HUES64 (cell line): ENCODE measurements around the gene MACROH2A1.

ENCODE experiments used
- H3K27ac ChIP-seq: 2 replicates; pipeline ENCODE4 v1.7.0; 2013; ENCODE audit warnings: low read depth, low read length, inconsistent platforms
- H3K27me3 ChIP-seq: 2 replicates; pipeline ENCODE4 v1.6.1; 2013; ENCODE audit warnings: mild to moderate bottlenecking, low read length; ENCODE audit not compliant: insufficient read depth
- H3K36me3 ChIP-seq: 2 replicates; pipeline ENCODE4 v1.6.1; 2013; ENCODE audit warnings: mild to moderate bottlenecking, low read length; ENCODE audit not compliant: insufficient read depth
- H3K4me1 ChIP-seq: 2 replicates; pipeline ENCODE4 v1.6.1; 2013; ENCODE audit warnings: mild to moderate bottlenecking, low read length, moderate library complexity; ENCODE audit not compliant: insufficient read depth
- H3K4me3 ChIP-seq: 2 replicates; pipeline ENCODE4 v1.5.1; 2013; ENCODE audit warnings: mild to moderate bottlenecking, low read length, moderate library complexity
- H3K9ac ChIP-seq: 2 replicates; pipeline ENCODE4 v1.6.1; 2013; ENCODE audit warnings: mild to moderate bottlenecking, low read depth, low read length
- H3K9me3 ChIP-seq: 2 replicates; pipeline ENCODE4 v1.6.1; 2013; ENCODE audit warnings: low read depth, low read length; ENCODE audit not compliant: insufficient read depth
- WGBS: fragments of 150-250, 120-280 bp; methylation state at CpG from one replicate; pipeline ENCODE4 v1.1.7; 2013; ENCODE audit warnings: missing lambda C conversion rate; 5-methylcytosine and 5-hydroxymethylcytosine counted together

The MACROH2A1 gene

DNA sequence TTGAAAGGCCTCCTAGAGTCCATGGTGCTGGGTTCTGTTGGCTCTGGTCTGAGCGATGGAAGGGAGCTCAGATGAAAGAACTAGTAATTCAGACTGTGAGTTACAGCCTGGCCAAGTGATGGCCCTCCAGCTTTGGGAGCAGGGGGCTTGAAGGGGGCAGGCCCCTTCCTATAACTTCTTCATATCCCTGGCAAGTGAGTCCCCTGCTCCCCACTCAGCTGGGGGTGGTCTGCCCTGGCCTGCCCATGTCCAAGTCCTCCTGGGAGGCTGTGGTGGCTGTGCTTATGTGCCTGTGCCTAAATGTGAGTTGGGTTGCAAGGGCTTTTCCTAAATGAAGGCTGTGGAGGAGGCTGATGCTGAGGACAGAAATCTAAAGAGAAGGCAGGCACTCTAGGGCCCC lies 80.1 kb downstream of the MACROH2A1 start:
- Histone ChIP-seq H3K9ac (no peak overlapping the region), H3K9me3 (no peaks in the 10 kb centered on the region), H3K27me3 (0 out of 2 replicates have a peak, but pooled peaks cover 3% of the 10 kb centered on the region), H3K36me3 (no peaks in the 10 kb centered on the region), H3K4me3 (no peak overlapping the region), H3K27ac (no peak overlapping the region), H3K4me1 (no peaks in the 10 kb centered on the region)
- WGBS, result 83% methylated on average over 1 of the region's 1 CpG

DNA sequence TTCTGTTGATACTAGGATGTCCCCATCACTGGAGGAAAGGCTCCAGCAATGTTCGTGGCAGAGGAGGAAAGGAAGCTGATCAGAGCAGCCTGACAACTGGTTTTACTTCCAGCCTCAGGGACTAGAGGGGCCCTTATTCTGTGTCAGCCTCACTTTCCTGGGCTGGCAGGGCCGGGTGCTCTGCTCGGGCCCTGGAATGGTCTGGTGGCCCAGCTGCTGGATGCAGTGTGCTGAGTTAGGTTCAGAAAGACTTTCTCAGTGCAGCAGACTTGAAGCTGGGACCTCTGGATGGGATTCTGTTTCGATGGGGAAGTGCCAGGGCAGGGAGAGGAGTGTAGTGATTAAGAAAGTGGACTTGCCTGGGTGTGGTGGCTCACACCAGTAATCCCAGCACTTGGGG lies 81.0 kb downstream of the MACROH2A1 start:
- Histone ChIP-seq H3K27me3 (0 out of 2 replicates have a peak, but pooled peaks cover 2% of the 10 kb centered on the region), H3K4me1 (no peaks in the 10 kb centered on the region), H3K9ac (no peak overlapping the region), H3K9me3 (no peaks in the 10 kb centered on the region), H3K36me3 (no peaks in the 10 kb centered on the region), H3K4me3 (no peak overlapping the region), H3K27ac (no peak overlapping the region)
- WGBS, result 90% methylated on average over 4 of the region's 4 CpGs

DNA sequence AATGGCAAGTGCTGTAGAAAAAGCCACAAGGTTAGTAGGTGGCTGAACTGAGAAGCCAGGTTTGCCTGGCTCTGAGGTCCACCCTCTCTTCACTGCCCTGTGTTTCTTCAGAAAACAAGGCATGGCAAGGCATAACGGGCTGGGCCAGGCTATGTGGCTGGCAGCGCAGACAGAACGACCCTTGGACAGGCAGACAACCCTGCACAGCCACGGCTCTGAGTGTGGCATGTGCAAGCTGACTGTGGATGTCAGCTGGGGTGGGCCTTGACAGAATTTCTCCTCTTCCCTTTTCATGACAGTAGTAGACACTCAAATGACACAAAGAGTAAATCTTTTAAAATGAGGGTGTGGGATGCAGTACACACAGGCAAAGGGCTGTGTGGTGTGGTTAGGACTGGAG lies 81.7 kb downstream of the MACROH2A1 start:
- Histone ChIP-seq H3K27me3 (no peaks in the 10 kb centered on the region), H3K4me1 (no peaks in the 10 kb centered on the region)
- 95% methylated on average over 4 of the region's 4 CpGs for WGBS

DNA sequence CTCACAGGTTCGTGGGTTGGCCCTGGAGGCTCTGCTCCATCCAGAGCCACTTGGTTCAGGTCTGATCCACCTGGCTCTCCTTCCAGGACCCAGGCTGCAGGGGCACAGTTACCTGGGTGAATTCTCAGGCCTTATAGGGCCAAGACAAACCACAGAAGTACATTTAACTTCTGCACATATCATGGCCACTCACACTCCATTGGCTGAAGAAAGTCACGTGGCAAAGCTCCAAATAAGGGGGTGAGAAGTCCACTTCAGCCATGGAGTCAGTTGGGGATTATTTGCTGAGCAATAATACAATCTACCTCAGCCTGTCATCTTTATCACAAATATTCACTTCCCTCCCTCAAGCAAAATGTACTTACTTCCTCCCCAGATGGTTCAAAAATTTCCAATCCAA lies 83.6 kb downstream of the MACROH2A1 start:
- Histone ChIP-seq H3K36me3 (no peaks in the 10 kb centered on the region), H3K9ac (no peak overlapping the region), H3K27me3 (no peaks in the 10 kb centered on the region), H3K4me3 (no peak overlapping the region), H3K4me1 (no peaks in the 10 kb centered on the region), H3K27ac (no peak overlapping the region), H3K9me3 (no peaks in the 10 kb centered on the region)
- whole genome bisulfite sequencing, result 93% methylated on average over 2 of the region's 2 CpGs

More for the DNA sequence above, 81.7 kb downstream of the MACROH2A1 start:
- H3K9me3 ChIP-seq, result no peaks in the 10 kb centered on the region
- no peak overlapping the region for H3K9ac ChIP-seq
- H3K27ac ChIP-seq, result no peak overlapping the region
- no peaks in the 10 kb centered on the region for H3K36me3 ChIP-seq
- no peak overlapping the region for H3K4me3 ChIP-seq

DNA sequence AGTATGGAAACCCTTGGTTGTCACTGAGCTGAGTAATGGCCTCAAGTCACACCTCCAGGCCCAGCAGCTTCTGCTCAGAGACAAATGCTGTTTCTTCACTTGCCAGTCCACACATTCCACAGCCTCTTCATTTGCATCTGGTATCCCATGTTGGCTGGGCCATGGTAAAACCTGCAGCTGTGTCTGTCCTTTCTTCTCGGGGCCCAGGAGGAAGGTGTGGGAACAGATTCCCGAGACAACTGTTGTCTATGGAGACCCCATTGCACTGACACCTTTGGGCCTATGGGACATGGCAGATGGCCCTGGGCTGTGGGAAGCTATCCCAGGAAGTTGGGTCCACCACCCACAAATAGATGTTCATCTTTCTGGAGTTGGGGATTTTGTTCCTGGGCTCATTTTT lies 85.1 kb downstream of the MACROH2A1 start:
- H3K4me1 ChIP-seq, result no peaks in the 10 kb centered on the region
- H3K9ac ChIP-seq, result no peak overlapping the region
- no peak overlapping the region for H3K4me3 ChIP-seq
- no peak overlapping the region for H3K27ac ChIP-seq
- H3K36me3 ChIP-seq, result no peaks in the 10 kb centered on the region
- WGBS, result 90% methylated on average over 2 of the region's 2 CpGs
- no peaks in the 10 kb centered on the region; the same call in 1 of the 2 replicates for H3K27me3 ChIP-seq
- H3K9me3 ChIP-seq, result no peaks in the 10 kb centered on the region

DNA sequence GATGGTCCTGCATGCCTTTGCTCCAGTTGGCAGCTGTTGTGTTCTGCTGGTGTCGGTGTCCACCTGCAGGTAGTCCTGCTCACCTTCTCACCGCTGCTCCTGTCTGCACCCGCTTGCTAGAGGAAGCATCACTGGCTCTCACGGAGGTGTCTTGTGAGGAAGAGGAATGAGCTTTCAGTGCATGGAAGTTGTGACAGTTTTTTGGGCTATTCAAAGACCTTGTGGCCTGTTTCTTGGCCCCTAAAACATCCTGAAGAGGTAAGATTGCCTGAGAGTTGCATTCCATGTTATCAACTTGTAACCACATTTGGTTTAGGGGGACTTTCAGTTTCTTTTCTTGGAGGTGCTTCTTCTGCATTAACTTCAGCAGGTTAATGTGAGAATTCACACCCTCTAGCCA lies 85.6 kb downstream of the MACROH2A1 start:
- 98% methylated on average over 4 of the region's 4 CpGs for WGBS
- H3K36me3 ChIP-seq, result no peaks in the 10 kb centered on the region

DNA sequence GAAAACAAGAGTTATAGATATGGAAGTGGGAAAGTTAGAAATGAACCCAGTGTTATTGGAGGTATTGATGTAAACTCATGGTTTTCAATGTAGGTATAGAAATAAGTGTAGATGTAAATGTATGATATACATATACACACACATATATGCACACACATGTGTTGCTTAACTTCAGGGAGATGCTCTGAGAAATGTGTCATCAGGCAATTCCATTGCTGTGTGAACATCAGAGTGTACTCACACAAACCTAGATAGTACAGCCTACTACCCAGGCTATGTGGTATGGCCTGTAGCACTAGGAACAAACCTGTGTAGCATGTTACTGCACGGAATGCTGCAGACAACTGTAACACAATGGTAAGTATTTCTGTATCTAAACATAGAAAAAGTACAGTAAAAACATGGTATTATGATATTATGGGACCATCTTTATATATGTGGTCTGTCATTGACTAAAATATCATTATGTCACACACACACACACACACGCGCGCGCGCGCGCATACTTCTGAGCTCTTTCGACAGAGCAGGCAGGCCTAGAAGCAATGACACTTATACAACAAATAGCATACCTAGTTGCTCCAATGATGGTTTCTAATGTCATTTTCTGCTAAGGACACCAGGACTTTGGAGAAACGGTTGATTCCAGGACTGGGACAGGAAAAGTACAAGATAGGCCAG lies 86.6 kb downstream of the MACROH2A1 start:
- H3K36me3 ChIP-seq, result no peaks in the 10 kb centered on the region
- H3K4me1 ChIP-seq, result no peaks in the 10 kb centered on the region
- WGBS, result 97% methylated on average over 9 of the region's 10 CpGs
- no peak overlapping the region for H3K27ac ChIP-seq
- H3K4me3 ChIP-seq, result no peak overlapping the region
- H3K9ac ChIP-seq, result no peak overlapping the region
- H3K27me3 ChIP-seq, result no peaks in the 10 kb centered on the region; the same call in 1 of the 2 replicates
- H3K9me3 ChIP-seq, result no peaks in the 10 kb centered on the region

More for the DNA sequence above, 85.6 kb downstream of the MACROH2A1 start:
- no peak overlapping the region for H3K9ac ChIP-seq
- no peak overlapping the region for H3K4me3 ChIP-seq
- no peaks in the 10 kb centered on the region for H3K9me3 ChIP-seq
- H3K4me1 ChIP-seq, result no peaks in the 10 kb centered on the region
- H3K27ac ChIP-seq, result no peak overlapping the region
- no peaks in the 10 kb centered on the region; the same call in 1 of the 2 replicates for H3K27me3 ChIP-seq

DNA sequence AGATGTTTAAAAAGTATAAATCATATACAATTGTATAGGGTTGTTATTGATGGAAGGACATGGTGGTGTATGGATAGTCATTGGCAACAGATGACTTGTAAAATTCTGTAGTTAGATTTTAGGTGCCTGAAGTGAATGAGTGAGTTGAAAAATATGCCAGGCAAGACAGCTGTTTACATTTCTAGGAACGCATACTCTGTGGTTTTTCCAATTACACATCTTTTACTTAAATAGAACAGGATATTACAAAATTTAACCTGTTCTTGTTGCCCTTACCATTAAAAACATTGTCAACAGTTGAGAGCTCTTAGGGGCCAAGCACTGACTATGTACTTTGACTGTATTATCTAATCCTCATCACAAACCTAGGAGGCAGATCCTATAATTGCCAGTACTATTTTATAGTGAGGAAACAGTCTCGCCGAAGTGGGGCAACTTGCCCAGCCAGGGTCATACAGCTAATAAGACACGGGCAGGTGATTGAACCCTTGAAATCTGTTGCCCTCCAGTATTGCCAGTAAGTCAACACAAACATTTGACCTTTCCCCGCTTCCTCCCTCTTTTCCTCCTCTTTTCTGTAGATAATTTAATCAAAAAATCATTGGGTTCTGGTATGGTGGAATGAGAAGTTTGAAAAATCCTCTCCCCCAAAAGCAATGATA lies 88.6 kb downstream of the MACROH2A1 start:
- Histone ChIP-seq H3K27ac (no peak overlapping the region), H3K9me3 (no peaks in the 10 kb centered on the region)
- 95% methylated on average over 4 of the region's 5 CpGs for WGBS

DNA sequence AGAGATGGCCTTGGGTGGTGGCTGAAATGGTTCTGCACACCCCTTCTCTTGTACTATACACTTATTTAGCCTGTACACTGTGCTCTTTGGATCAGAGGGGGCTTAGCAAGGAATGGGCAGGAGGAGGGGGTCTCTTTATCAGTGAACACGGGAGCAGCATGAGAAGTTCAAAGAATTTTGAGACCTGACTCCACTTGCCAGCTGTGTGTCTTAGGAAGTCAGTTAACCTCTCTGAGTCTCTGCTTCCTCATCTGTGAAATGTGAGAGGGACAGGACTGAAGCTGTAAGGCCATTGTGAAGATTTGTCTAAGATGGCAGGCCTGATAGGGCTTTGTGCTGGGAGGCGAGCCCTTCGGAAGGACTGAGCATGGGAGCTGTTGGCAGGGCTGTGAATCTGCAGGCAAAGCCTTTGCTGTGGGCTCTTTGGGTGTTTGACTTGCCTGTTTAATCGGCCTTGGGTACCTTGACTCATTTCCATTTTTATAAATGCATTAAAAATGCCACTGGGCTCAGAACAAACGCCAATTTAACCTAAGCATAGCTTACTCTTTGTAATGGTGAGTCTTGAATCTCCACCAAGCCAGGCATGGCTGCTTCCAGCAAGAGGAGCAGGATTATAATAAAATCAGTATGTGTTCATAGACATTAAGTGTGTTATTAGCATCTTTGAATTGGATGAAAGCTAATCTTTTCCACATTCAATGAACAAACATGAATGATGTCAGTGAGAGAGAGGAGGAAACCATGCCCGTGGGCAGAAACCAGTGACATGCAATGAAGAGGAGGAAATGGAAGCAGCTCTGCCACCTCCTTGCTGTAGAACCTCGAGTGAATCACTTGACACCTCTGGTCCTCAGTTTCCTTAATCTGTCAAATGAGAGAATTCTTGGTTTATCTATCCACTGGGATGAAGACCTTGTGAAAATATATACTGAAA lies 89.4 kb downstream of the MACROH2A1 start:
- Histone ChIP-seq H3K27ac (no peak overlapping the region), H3K36me3 (no peaks in the 10 kb centered on the region), H3K4me3 (no peak overlapping the region), H3K9ac (no peak overlapping the region), H3K27me3 (no peaks in the 10 kb centered on the region; the same call in 1 of the 2 replicates), H3K9me3 (no peaks in the 10 kb centered on the region), H3K4me1 (peaks cover 3% of the 10 kb centered on the region; the same call in 1 of the 2 replicates)
- 91% methylated on average over 7 of the region's 7 CpGs for WGBS

More for the DNA sequence above, 88.6 kb downstream of the MACROH2A1 start:
- Histone ChIP-seq H3K9ac (no peak overlapping the region), H3K4me3 (no peak overlapping the region), H3K4me1 (peaks cover 3% of the 10 kb centered on the region; the same call in 1 of the 2 replicates), H3K36me3 (no peaks in the 10 kb centered on the region), H3K27me3 (no peaks in the 10 kb centered on the region; the same call in 1 of the 2 replicates)

DNA sequence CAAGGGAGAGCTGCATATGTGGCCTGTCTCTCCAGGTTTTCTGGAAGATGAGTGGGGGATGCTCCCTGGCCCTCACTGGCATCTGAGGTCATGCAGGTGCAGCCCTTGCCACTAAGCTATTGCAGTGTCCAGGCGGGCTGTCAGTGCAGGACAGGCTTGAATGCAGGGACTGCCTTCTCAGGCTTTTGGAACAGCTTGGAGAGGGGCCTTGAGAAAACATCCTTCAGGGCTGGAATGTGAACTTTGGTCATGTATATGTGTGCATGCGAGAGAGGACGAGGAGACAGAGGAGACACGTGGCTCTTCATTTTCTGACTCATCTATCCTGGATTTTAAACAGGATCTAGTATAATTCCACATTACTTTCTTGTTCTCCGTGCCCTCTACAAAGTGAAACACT lies 90.3 kb downstream of the MACROH2A1 start:
- no peak overlapping the region for H3K27ac ChIP-seq
- peaks cover 3% of the 10 kb centered on the region; the same call in 1 of the 2 replicates for H3K4me1 ChIP-seq
- no peaks in the 10 kb centered on the region for H3K9me3 ChIP-seq
- H3K9ac ChIP-seq, result no peak overlapping the region
- no peak overlapping the region for H3K4me3 ChIP-seq
- no peaks in the 10 kb centered on the region for H3K36me3 ChIP-seq
- no peaks in the 10 kb centered on the region; the same call in 1 of the 2 replicates for H3K27me3 ChIP-seq
- WGBS, result 78% methylated on average over 5 of the region's 5 CpGs
